ENCODE data around the gene CRYAB. TPM values are rescaled to one million over a fixed set of nuclear protein-coding genes. Genes with fewer than 3 reads are reported as not detected.

The CRYAB gene
- total and polyA plus RNA-seq, 2 donors (not counting 1 experiment from before 2014, with no cell fraction given) = not detected

GRCh38 chr11:111941963-111942362 is 30.4 kb upstream of the CRYAB start:
- Histone ChIP-seq H3K79me2 (ENCODE audit: control insufficient read depth, insufficient read depth, low read length) (no peaks in the 10 kb centered on the region), H3K27me3 (replicated peaks in 1 of 4; ENCODE audit: control extremely low read depth in 1 of 4, control insufficient read depth in 3 of 4, insufficient read depth in 4 of 4, low read length in 3 of 4) (peaks cover 0 to 7% (median 0%) of the 10 kb centered on the region in 4 experiments), H3K27ac (ENCODE audit: low read length in 2 of 2) (no peak overlapping the region), H4K20me1 (ENCODE audit: control insufficient read depth, insufficient read depth, low read length, poor library complexity, severe bottlenecking) (no peaks in the 10 kb centered on the region), H3K36me3 (replicated peaks in 1 of 2; ENCODE audit: control extremely low read depth in 1 of 2, control insufficient read depth in 1 of 2, extremely low read depth in 1 of 2, insufficient read depth in 2 of 2, low read length in 1 of 2) (no peaks in the 10 kb centered on the region), H3K9ac (ENCODE audit: low read length) (no peak overlapping the region), H3K9me3 (ENCODE audit: control extremely low read depth in 1 of 3, control insufficient read depth in 2 of 3, insufficient read depth in 1 of 3, low read length in 2 of 3) (no peaks in the 10 kb centered on the region), H3K4me2 (replicated peaks; ENCODE audit: low read depth, low read length, poor library complexity, severe bottlenecking) (no peak overlapping the region), H2AFZ (ENCODE audit: insufficient read depth, low read depth, low read length, poor library complexity, severe bottlenecking) (no peak overlapping the region), H3K4me3 (ENCODE audit: control extremely low read depth in 1 of 5, extremely low read depth in 1 of 5, insufficient read depth in 1 of 5, low read depth in 2 of 5, low read length in 4 of 5) (no peak overlapping the region), H3K4me1 (ENCODE audit: control insufficient read depth in 2 of 2, insufficient read depth in 2 of 2, low read length in 2 of 2) (peaks cover 16 to 24% of the 10 kb centered on the region in 2 donors)
- no peak for ATAC-seq (ENCODE audit: low read depth)
- TF ChIP-seq CTCF (IDR thresholded peaks at IDR 0.05) (no peak), EZH2 (IDR thresholded peaks at IDR 0.05; ENCODE audit: borderline replicate concordance, insufficient read depth, low read depth, low read length, poor library complexity, severe bottlenecking) (no peak)
- intact Hi-C loops (cut with micrococcal nuclease) = no loop called here
- Mint-ChIP-seq H3K27ac (no peak overlapping the region), H3K9me3 (ENCODE audit: insufficient read depth) (no peaks in the 10 kb centered on the region), H3K27me3 (no peaks in the 10 kb centered on the region), H3K4me1 (peaks cover 28% of the 10 kb centered on the region), H3K4me3 (no peak overlapping the region)
- 98% methylated on average over 5 of the region's 5 CpGs for WGBS (ENCODE audit: insufficient coverage)
- no peak for DNase-seq
- ChIA-PET CTCF (interaction anchor here (0.6 kb wide), 1 partner anchor 63 kb away, joined by 3 read pairs; no protein-coding TSS in a partner anchor), POLR2A (no interaction called here)

DNA sequence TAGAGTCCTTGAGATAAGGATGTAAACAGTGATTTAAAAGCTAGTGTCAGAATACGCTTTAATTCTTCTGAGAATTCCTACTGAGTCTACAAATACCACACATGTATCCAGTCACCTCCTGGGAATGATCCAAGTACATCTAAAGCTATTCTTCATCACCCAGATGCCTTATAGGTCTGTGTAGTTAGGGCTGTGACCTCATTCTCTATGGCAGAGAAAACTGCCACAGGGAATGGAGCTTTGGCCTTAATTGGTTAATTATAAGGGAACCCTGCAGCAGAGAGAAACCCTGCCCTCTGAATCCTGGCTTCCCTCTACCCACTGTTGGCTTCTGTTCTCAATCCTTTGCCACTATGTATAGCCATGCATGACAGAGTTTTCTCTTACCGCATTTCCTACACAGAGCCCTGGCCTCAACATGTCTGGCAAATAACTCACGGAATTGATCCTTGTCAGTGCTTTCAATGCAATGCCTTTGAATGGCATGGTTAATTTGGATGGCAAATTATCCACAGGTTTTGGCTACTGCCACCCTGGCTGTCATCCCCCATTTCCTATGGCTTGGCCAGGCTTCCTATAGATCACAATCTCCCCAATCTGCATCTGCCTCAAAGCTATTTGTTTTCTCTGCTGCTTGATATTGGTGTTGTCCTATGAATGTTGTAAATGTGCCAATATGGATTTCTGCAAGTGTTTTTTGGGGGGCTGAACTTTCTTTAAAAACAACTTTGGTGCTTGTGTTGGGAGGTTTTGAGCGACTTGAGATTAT is 28.4 kb upstream of the CRYAB start:
- H3K4me1 Mint-ChIP-seq = peaks cover 28% of the 10 kb centered on the region
- no peak for ATAC-seq (ENCODE audit: low read depth)
- intact Hi-C loops (cut with micrococcal nuclease) = no loop called here
- no peak overlapping the region for H3K27ac ChIP-seq (ENCODE audit: low read length in 2 of 2)
- no peak overlapping the region for H3K4me3 ChIP-seq (ENCODE audit: control extremely low read depth in 1 of 5, extremely low read depth in 1 of 5, insufficient read depth in 1 of 5, low read depth in 2 of 5, low read length in 4 of 5)
- H2AFZ ChIP-seq (ENCODE audit: insufficient read depth, low read depth, low read length, poor library complexity, severe bottlenecking) = no peak overlapping the region
- H3K36me3 ChIP-seq (replicated peaks in 1 of 2; ENCODE audit: control extremely low read depth in 1 of 2, control insufficient read depth in 1 of 2, extremely low read depth in 1 of 2, insufficient read depth in 2 of 2, low read length in 1 of 2) = no peaks in the 10 kb centered on the region
- ChIA-PET CTCF (interaction anchor here (1.2 to 2.3 kb wide), 2 partner anchors 8 to 42 kb away, joined by 6 to 9 read pairs; no protein-coding TSS in a partner anchor), POLR2A (no interaction called here)
- WGBS (ENCODE audit: insufficient coverage) = 100% methylated on average over 2 of the region's 4 CpGs
- no peak overlapping the region for H3K4me3 Mint-ChIP-seq
- peaks cover 10% of the 10 kb centered on the region for H3K27me3 Mint-ChIP-seq
- H4K20me1 ChIP-seq (ENCODE audit: control insufficient read depth, insufficient read depth, low read length, poor library complexity, severe bottlenecking) = no peaks in the 10 kb centered on the region
- H3K9me3 ChIP-seq (ENCODE audit: control extremely low read depth in 1 of 3, control insufficient read depth in 2 of 3, insufficient read depth in 1 of 3, low read length in 2 of 3) = no peaks in the 10 kb centered on the region
- H3K4me1 ChIP-seq (ENCODE audit: control insufficient read depth in 2 of 2, insufficient read depth in 2 of 2, low read length in 2 of 2) = peaks cover 21 to 29% of the 10 kb centered on the region in 2 donors
- H3K79me2 ChIP-seq (ENCODE audit: control insufficient read depth, insufficient read depth, low read length) = no peaks in the 10 kb centered on the region
- no peak overlapping the region for H3K27ac Mint-ChIP-seq
- H3K9me3 Mint-ChIP-seq (ENCODE audit: insufficient read depth) = no peaks in the 10 kb centered on the region
- no peak for TF ChIP-seq EZH2 (IDR thresholded peaks at IDR 0.05; ENCODE audit: borderline replicate concordance, insufficient read depth, low read depth, low read length, poor library complexity, severe bottlenecking)
- TF ChIP-seq CTCF (IDR thresholded peaks at IDR 0.05) = no peak
- H3K27me3 ChIP-seq (replicated peaks in 1 of 4; ENCODE audit: control extremely low read depth in 1 of 4, control insufficient read depth in 3 of 4, insufficient read depth in 4 of 4, low read length in 3 of 4) = peaks cover 0 to 18% (median 0%) of the 10 kb centered on the region in 4 experiments
- no peak overlapping the region for H3K4me2 ChIP-seq (replicated peaks; ENCODE audit: low read depth, low read length, poor library complexity, severe bottlenecking)
- DNase-seq = no peak
- no peak overlapping the region for H3K9ac ChIP-seq (ENCODE audit: low read length)
